Ishikawa (cell line): Measurements from ENCODE around the gene CHAT.

Experiments used
- CEBPB ChIP-seq: IDR thresholded peaks from 2 replicates; pipeline ENCODE4 v1.6.1; 2012
- EGR1 ChIP-seq: IDR thresholded peaks from 2 replicates; pipeline ENCODE4 v1.6.1; 2012
- EP300 ChIP-seq: IDR thresholded peaks from 2 replicates; pipeline ENCODE4 v1.6.1; 2012; ENCODE audit warnings: borderline replicate concordance
- FOXM1 ChIP-seq: IDR thresholded peaks from 2 replicates; pipeline ENCODE4 v1.6.1; 2012; ENCODE audit warnings: low read depth, borderline replicate concordance
- NFIC ChIP-seq: IDR thresholded peaks from 2 replicates; pipeline ENCODE4 v1.6.1; 2012
- RAD21 ChIP-seq: IDR thresholded peaks from 2 replicates; pipeline ENCODE4 v1.6.1; 2012; ENCODE audit warnings: low read depth
- TAF1 ChIP-seq: IDR thresholded peaks from 2 replicates; pipeline ENCODE4 v1.6.1; 2012; ENCODE audit warnings: low read depth, mild to moderate bottlenecking
- TCF12 ChIP-seq: IDR thresholded peaks from 2 replicates; pipeline ENCODE4 v1.6.1; 2012; ENCODE audit warnings: low read depth
- TEAD4 ChIP-seq: IDR thresholded peaks from 2 replicates; pipeline ENCODE4 v1.6.1; 2012
- YY1 ChIP-seq: IDR thresholded peaks from 2 replicates; pipeline ENCODE4 v1.6.1; 2012; ENCODE audit warnings: low read depth
- ZBTB7A ChIP-seq: IDR thresholded peaks from 2 replicates; pipeline ENCODE4 v1.6.1; 2012; ENCODE audit warnings: low read depth
- TF ChIP-seq, protein P1 (sequence below): IDR thresholded peaks from 2 replicates; pipeline ENCODE4 v1.6.1; 2012
- TF ChIP-seq, protein P2 (sequence below): IDR thresholded peaks from 2 replicates; pipeline ENCODE4 v1.6.1; 2012; ENCODE audit warnings: low read depth, mild to moderate bottlenecking
- TF ChIP-seq, protein P3 (sequence below): IDR thresholded peaks from 2 replicates; pipeline ENCODE4 v1.6.1; 2012

DNA sequence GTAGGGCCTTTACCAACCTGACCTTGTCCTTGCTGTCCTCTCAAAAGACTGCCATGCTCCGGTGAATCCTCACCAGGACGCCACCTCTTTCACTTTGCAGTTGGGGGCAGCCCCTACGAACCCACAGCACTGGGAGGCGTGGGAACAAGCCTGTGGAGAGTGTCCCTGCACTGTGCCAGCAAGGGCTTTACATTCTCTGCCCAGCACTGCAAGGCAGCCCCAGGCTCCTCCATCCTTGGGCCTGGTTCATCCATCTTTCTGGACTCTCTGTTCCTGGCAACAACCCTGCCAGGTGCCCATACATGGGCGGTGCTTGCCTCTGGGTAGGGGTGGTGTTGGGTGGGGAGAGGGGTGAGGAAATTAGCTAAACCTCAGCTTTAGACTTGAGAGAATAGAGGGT, 1.4 kb downstream of the CHAT start:
- TF ChIP-seq NFIC (no peak), FOXM1 (no peak), TAF1 (no peak), TCF12 (no peak), EP300 (no peak), RAD21 (no peak), CEBPB (no peak), ZBTB7A (no peak), TEAD4 (no peak), YY1 (no peak), EGR1 (no peak)
- TF ChIP-seq, protein P1, sequence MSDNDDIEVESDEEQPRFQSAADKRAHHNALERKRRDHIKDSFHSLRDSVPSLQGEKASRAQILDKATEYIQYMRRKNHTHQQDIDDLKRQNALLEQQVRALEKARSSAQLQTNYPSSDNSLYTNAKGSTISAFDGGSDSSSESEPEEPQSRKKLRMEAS: no peak
- TF ChIP-seq, protein P2, sequence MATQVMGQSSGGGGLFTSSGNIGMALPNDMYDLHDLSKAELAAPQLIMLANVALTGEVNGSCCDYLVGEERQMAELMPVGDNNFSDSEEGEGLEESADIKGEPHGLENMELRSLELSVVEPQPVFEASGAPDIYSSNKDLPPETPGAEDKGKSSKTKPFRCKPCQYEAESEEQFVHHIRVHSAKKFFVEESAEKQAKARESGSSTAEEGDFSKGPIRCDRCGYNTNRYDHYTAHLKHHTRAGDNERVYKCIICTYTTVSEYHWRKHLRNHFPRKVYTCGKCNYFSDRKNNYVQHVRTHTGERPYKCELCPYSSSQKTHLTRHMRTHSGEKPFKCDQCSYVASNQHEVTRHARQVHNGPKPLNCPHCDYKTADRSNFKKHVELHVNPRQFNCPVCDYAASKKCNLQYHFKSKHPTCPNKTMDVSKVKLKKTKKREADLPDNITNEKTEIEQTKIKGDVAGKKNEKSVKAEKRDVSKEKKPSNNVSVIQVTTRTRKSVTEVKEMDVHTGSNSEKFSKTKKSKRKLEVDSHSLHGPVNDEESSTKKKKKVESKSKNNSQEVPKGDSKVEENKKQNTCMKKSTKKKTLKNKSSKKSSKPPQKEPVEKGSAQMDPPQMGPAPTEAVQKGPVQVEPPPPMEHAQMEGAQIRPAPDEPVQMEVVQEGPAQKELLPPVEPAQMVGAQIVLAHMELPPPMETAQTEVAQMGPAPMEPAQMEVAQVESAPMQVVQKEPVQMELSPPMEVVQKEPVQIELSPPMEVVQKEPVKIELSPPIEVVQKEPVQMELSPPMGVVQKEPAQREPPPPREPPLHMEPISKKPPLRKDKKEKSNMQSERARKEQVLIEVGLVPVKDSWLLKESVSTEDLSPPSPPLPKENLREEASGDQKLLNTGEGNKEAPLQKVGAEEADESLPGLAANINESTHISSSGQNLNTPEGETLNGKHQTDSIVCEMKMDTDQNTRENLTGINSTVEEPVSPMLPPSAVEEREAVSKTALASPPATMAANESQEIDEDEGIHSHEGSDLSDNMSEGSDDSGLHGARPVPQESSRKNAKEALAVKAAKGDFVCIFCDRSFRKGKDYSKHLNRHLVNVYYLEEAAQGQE: no peak
- TF ChIP-seq, protein P3, sequence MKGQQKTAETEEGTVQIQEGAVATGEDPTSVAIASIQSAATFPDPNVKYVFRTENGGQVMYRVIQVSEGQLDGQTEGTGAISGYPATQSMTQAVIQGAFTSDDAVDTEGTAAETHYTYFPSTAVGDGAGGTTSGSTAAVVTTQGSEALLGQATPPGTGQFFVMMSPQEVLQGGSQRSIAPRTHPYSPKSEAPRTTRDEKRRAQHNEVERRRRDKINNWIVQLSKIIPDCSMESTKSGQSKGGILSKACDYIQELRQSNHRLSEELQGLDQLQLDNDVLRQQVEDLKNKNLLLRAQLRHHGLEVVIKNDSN: no peak
